Sigmoid colon (tissue), 7 donors: Measurements from ENCODE around the gene RITA1. TPM values are rescaled to one million over a fixed set of nuclear protein-coding genes. Genes with fewer than 3 reads are reported as not detected.

Experiments used
- DNase-seq: peaks from one replicate; pipeline ENCODE4 v3.0.0-alpha.2; 2019
- H3K27ac ChIP-seq, 4 donors: fragments of 200-600 bp; sonication (generic); one replicate each; pipeline ENCODE4 v1.5.1; 2016 to 2019; ENCODE audit warnings: mild to moderate bottlenecking in 1 of 4
- H3K27me3 ChIP-seq, 3 donors: fragments of 200-600 bp; sonication (generic); one replicate each; pipeline ENCODE4 v1.5.1; 2019; ENCODE audit warnings: mild to moderate bottlenecking in 1 of 3
- H3K36me3 ChIP-seq, 4 donors: fragments of 200-600 bp; sonication (generic); one replicate each; pipeline ENCODE4 v1.5.1; 2016 to 2019
- H3K4me1 ChIP-seq, 4 donors: fragments of 200-600 bp; sonication (generic); one replicate each; pipeline ENCODE4 v1.5.1; 2017 to 2019
- H3K4me3 ChIP-seq, 4 donors: fragments of 200-600 bp; sonication (generic); one replicate each; pipeline ENCODE4 v1.5.1; 2017 to 2019; ENCODE audit warnings: mild to moderate bottlenecking in 2 of 4, moderate library complexity in 1 of 4
- H3K9me3 ChIP-seq, 4 donors: fragments of 200-600 bp in 3 of 4; sonication (generic) in 3 of 4; one replicate each; pipeline versions ENCODE4 v1.5.1 to v1.6.1; 2013 to 2019
- EP300 ChIP-seq, 4 donors: sonication (generic); formaldehyde crosslinking; IDR thresholded peaks; one replicate each; pipeline ENCODE4 v1.6.1; 2017; ENCODE audit warnings: antibody characterized with exemption in 4 of 4
- POLR2A ChIP-seq, 2 donors: fragments of 450-650 bp; IDR thresholded peaks; one replicate each; pipeline ENCODE4 v1.6.1; 2016; ENCODE audit warnings: antibody characterized with exemption in 2 of 2, mild to moderate bottlenecking in 2 of 2, moderate library complexity in 2 of 2
- POLR2AphosphoS5 ChIP-seq, 4 donors: sonication (generic); formaldehyde crosslinking; IDR thresholded peaks; one replicate each; pipeline ENCODE4 v1.6.1; 2017; ENCODE audit warnings: antibody characterized with exemption in 4 of 4
- WGBS, 2 donors: extraction: QIAGEN DNeasy Blood & Tissue Kit; methylation state at CpG; one replicate each; pipeline ENCODE4 v1.1.7; 2013; 5-methylcytosine and 5-hydroxymethylcytosine counted together
- intact Hi-C: fragments of 100-400 bp; cut with DNase I; formaldehyde crosslinking; loops from one replicate; pipeline ENCODE4 v1.15.1; 2023
- polyA plus RNA-seq, 3 donors: library from polyadenylated mRNA; stranded (reverse); fragments of 200-250 nt; gene quantifications; one replicate each; pipeline ENCODE4 v1.2.3, GENCODE V29; 2013
- total RNA-seq, 4 donors: library from RNA; depleted of rRNA; stranded (reverse); fragments of >200 nt; gene quantifications; one replicate each; pipeline ENCODE4 v1.1.0, GENCODE V29; 2016
- TF ChIP-seq, protein P1 (sequence below), 4 experiments: fragments of 450-650 bp in 3 of 4; fragments of 200-600 bp in 1 of 4; IDR thresholded peaks; one replicate each; pipeline ENCODE4 v1.5.1; 2016 to 2019; ENCODE audit warnings: antibody characterized with exemption in 4 of 4, mild to moderate bottlenecking in 3 of 4, moderate library complexity in 2 of 4
- donor health status: healthy with polysubstance abuse.
- donor health status: Bipolar disorder and iron deficiency.
- donor health status: healthy.

RITA1 gene
- total and polyA plus RNA-seq, 7 donors, result 12.5 to 28.4 (median 16.5) TPM

DNA sequence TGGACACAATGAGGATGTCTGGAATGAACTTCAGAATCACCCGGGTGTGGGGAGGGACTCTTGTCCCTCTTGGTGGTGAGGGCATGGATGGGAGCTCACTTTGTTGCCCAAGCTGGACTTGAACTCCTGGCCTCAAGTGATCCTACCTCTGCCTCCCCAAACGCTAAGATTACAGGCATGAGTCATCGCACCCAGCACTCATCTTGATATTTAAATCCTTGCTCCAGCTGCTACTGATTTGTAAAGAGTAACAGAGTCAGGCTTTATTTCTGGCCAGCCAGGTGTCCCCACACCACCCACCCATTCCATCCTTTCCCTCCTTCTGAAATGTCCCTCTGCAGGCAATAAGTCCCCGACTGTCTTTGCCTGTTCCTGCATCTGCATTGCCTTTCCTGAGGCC lies 5.2 kb upstream of the RITA1 start:
- intact Hi-C loops, result loop anchor here (10.0 kb wide), 1 partner anchor 64 kb away; no protein-coding TSS in a partner anchor
- Histone ChIP-seq H3K4me3 (no peak overlapping the region), H3K36me3 (peaks cover 35 to 56% (median 41%) of the 10 kb centered on the region in 4 donors)

GRCh38 chr12:113181975-113182374 lies 3.5 kb upstream of the RITA1 start:
- Histone ChIP-seq H3K9me3 (no peaks in the 10 kb centered on the region), H3K4me3 (no peak overlapping the region), H3K4me1 (peaks cover 0 to 26% (median 24%) of the 10 kb centered on the region in 4 donors), H3K27ac (no peak overlapping the region), H3K36me3 (peaks cover 28 to 43% (median 29%) of the 10 kb centered on the region in 4 donors), H3K27me3 (no peaks in the 10 kb centered on the region)
- intact Hi-C loops, result loop anchor here (10.0 kb wide), 1 partner anchor 63 kb away; no protein-coding TSS in a partner anchor
- no peak for DNase-seq
- TF ChIP-seq EP300 (IDR thresholded peaks at IDR 0.05), result no peak
- TF ChIP-seq POLR2A (IDR thresholded peaks at IDR 0.05), result no peak
- no peak for TF ChIP-seq POLR2AphosphoS5 (IDR thresholded peaks at IDR 0.05)
- TF ChIP-seq, protein P1, sequence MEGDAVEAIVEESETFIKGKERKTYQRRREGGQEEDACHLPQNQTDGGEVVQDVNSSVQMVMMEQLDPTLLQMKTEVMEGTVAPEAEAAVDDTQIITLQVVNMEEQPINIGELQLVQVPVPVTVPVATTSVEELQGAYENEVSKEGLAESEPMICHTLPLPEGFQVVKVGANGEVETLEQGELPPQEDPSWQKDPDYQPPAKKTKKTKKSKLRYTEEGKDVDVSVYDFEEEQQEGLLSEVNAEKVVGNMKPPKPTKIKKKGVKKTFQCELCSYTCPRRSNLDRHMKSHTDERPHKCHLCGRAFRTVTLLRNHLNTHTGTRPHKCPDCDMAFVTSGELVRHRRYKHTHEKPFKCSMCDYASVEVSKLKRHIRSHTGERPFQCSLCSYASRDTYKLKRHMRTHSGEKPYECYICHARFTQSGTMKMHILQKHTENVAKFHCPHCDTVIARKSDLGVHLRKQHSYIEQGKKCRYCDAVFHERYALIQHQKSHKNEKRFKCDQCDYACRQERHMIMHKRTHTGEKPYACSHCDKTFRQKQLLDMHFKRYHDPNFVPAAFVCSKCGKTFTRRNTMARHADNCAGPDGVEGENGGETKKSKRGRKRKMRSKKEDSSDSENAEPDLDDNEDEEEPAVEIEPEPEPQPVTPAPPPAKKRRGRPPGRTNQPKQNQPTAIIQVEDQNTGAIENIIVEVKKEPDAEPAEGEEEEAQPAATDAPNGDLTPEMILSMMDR (IDR thresholded peaks at IDR 0.05), result no peak
- WGBS, 2 donors, result 87 to 90% methylated on average over 3 of the region's 3 CpGs

More for the DNA sequence above, 5.2 kb upstream of the RITA1 start:
- 62 to 80% methylated on average over 4 of the region's 4 CpGs for WGBS, 2 donors
- no peaks in the 10 kb centered on the region for H3K9me3 ChIP-seq
- H3K27me3 ChIP-seq, result no peaks in the 10 kb centered on the region
- H3K4me1 ChIP-seq, result peaks cover 0 to 15% (median 12%) of the 10 kb centered on the region in 4 donors
- DNase-seq, result no peak
- TF ChIP-seq EP300 (IDR thresholded peaks at IDR 0.05), result no peak
- no peak for TF ChIP-seq POLR2AphosphoS5 (IDR thresholded peaks at IDR 0.05)
- TF ChIP-seq POLR2A (IDR thresholded peaks at IDR 0.05), result no peak
- TF ChIP-seq, protein P1 (IDR thresholded peaks at IDR 0.05), result no peak
- no peak overlapping the region for H3K27ac ChIP-seq

DNA sequence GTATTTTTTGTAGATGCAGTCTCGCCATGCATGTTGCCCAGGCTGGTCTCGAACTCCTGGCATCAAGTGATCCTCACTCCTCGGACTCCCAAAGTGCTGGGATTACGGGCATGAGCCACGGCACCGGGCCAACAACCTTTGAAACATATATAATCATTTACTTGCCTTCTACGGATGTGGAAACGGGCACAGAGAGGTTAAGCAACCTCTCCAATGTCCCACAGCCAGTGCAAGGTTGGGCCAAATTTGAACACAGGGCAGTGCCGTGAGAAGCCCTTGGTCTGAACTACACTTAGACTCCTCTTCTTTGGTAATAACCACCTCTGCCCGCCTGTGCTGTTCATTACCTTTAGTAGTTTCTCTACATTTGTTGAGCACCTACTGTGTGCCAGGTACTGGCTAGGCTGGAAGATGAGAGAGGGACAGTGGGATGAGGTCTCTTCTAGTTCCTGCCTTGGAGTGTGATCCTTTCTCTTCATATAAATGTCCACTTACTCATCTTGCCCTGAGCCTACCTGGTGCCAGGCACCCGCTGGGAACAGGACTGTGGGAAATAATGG lies 2.4 kb upstream of the RITA1 start:
- WGBS, 2 donors, result 86 to 94% methylated on average over 11 of the region's 11 CpGs
- Histone ChIP-seq H3K36me3 (peaks cover 17 to 35% (median 19%) of the 10 kb centered on the region in 4 donors), H3K4me3 (no peak overlapping the region), H3K27ac (no peak overlapping the region), H3K27me3 (no peaks in the 10 kb centered on the region), H3K4me1 (peaks cover 0 to 30% (median 26%) of the 10 kb centered on the region in 4 donors), H3K9me3 (no peaks in the 10 kb centered on the region)
- no peak for DNase-seq
- TF ChIP-seq POLR2A (IDR thresholded peaks at IDR 0.05) (no peak), EP300 (IDR thresholded peaks at IDR 0.05) (no peak), POLR2AphosphoS5 (IDR thresholded peaks at IDR 0.05) (no peak)
- TF ChIP-seq, protein P1 (IDR thresholded peaks at IDR 0.05), result no peak
- intact Hi-C loops, result loop anchor here (10.0 kb wide), 1 partner anchor 62 kb away; no protein-coding TSS in a partner anchor

DNA sequence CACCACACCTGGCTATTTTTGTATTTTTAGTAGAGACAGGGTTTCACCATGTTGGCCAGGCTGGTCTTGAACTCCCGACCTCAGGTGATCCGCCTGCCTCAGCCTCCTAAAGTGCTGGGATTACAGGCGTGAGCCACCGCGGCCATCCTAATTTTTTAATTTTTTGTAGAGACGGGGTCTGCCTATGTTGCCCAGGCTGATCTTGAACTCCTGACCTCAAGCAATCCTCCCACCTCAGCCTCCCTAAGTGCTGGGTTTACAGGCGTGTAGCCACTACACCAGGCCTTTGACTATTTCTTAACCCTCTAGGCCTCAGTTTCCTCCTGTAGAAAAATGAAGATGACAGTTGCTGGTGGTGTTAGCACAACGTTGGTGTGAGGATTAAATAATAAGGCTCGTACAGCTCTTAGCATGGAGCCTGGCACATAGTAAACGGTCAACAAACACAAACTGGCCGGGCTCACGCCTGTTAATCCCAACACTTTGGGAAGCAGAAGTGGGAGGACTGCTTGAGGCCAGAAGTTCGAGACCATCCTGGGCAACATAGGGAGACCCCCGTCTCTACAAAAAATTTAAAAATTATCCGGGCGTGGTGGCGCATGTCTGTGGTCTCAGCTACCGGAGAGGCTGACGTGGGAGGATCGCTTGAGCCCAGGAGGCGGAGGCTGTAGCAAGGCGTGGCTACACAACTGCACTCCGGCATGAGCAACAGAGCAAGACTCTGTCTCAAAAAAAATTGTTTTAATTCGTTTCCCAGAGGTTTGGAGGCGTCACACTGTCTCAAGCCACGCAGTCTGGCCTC lies 1.2 kb upstream of the RITA1 start:
- intact Hi-C loops, result loop anchor here (2.0 to 10.0 kb wide), 3 partner anchors 37 to 175 kb away; partner anchors contain the start of genes PLBD2 and TPCN1
- TF ChIP-seq EP300 (IDR thresholded peaks at IDR 0.05), result no peak
- no peak for TF ChIP-seq POLR2A (IDR thresholded peaks at IDR 0.05)
- no peak for TF ChIP-seq POLR2AphosphoS5 (IDR thresholded peaks at IDR 0.05)
- TF ChIP-seq, protein P1 (IDR thresholded peaks at IDR 0.05), result no peak
- Histone ChIP-seq H3K27me3 (no peaks in the 10 kb centered on the region), H3K36me3 (peaks cover 7 to 27% (median 10%) of the 10 kb centered on the region in 4 donors), H3K27ac (peak overlapping the region; percentile 93 to 97 (median 96)), H3K4me3 (peak overlapping the region; percentile 77 to 99 (median 86)), H3K9me3 (no peaks in the 10 kb centered on the region), H3K4me1 (peaks cover 0 to 30% (median 26%) of the 10 kb centered on the region in 4 donors)
- WGBS, 2 donors, result 22 to 30% methylated on average over 26 of the region's 26 CpGs
- no peak for DNase-seq
